Upper lobe of left lung (tissue), 4 donors: ENCODE results near the gene DDX27.

Experiments used
- POLR2A ChIP-seq, 4 donors: fragments of 450-650 bp; IDR thresholded peaks; one replicate each; pipeline ENCODE4 v1.5.1; 2016 to 2017; ENCODE audit warnings: antibody characterized with exemption in 4 of 4, mild to moderate bottlenecking in 2 of 4
- TF ChIP-seq, protein P1 (sequence below), 6 experiments: fragments of 450-650 bp in 4 of 6; fragments of 200-600 bp in 2 of 6; sonication (generic) in 2 of 6; IDR thresholded peaks; one replicate each; pipeline ENCODE4 v1.5.1; 2016 to 2019; ENCODE audit warnings: antibody characterized with exemption in 6 of 6

- TF ChIP-seq, protein P1, sequence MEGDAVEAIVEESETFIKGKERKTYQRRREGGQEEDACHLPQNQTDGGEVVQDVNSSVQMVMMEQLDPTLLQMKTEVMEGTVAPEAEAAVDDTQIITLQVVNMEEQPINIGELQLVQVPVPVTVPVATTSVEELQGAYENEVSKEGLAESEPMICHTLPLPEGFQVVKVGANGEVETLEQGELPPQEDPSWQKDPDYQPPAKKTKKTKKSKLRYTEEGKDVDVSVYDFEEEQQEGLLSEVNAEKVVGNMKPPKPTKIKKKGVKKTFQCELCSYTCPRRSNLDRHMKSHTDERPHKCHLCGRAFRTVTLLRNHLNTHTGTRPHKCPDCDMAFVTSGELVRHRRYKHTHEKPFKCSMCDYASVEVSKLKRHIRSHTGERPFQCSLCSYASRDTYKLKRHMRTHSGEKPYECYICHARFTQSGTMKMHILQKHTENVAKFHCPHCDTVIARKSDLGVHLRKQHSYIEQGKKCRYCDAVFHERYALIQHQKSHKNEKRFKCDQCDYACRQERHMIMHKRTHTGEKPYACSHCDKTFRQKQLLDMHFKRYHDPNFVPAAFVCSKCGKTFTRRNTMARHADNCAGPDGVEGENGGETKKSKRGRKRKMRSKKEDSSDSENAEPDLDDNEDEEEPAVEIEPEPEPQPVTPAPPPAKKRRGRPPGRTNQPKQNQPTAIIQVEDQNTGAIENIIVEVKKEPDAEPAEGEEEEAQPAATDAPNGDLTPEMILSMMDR (IDR thresholded peaks at IDR 0.05): no peak
- no peak for TF ChIP-seq POLR2A (IDR thresholded peaks at IDR 0.05)
These were observed 73.9 kb downstream of the DDX27 start for GRCh38 chr20:49293122-49293521.
